ENCODE measurements around the gene MIEF1. TPM values are rescaled to one million over a fixed set of nuclear protein-coding genes. Genes with fewer than 3 reads are reported as not detected.

The MIEF1 gene
- total RNA-seq, 2 experiments from 2014 or later: 48.2 to 51.1 TPM

GRCh38 chr22:39522567-39523300 is 20.6 kb downstream of the MIEF1 start:
- Mint-ChIP-seq H3K9me3 (no peaks in the 10 kb centered on the region), H3K4me3 (peak overlapping the region; percentile 89), H3K36me3 (ENCODE audit: low read depth) (peaks cover 58% of the 10 kb centered on the region), H3K4me1 (ENCODE audit: low read depth) (peaks cover 60% of the 10 kb centered on the region), H3K27ac (peak overlapping the region; percentile 98), H3K27me3 (no peaks in the 10 kb centered on the region)
- no peak for TF ChIP-seq CTCF (IDR thresholded peaks at IDR 0.05)
- POLR2A ChIA-PET: interaction anchor here (0.7 to 17.7 kb wide), 27 partner anchors 3 to 517 kb away, joined by 3 to 234 read pairs (median 4); partner anchors contain the start of genes ATF4, GRAP2, MIEF1 and RPL3
- intact Hi-C loops (cut with micrococcal nuclease): loop anchor here (5.0 kb wide), 1 partner anchor 205 kb away; the partner anchor contains the start of gene RPL3
- CTCF ChIA-PET: interaction anchor here (0.9 to 11.1 kb wide), 4 partner anchors 9 to 26 kb away, joined by 3 to 323 read pairs (median 4); partner anchors contain the start of gene MIEF1
- no peak for ATAC-seq
- peak; percentile 53 for DNase-seq

- no peak for TF ChIP-seq CTCF (IDR thresholded peaks at IDR 0.05)
- intact Hi-C loops (cut with micrococcal nuclease): loop anchor here (2.0 to 5.0 kb wide), 2 partner anchors 19 to 207 kb away; partner anchors contain the start of gene RPL3
- ChIA-PET CTCF (interaction anchor here (1.2 to 11.1 kb wide), 3 partner anchors 11 to 27 kb away, joined by 3 to 323 read pairs (median 30); partner anchors contain the start of gene MIEF1), POLR2A (interaction anchor here (0.5 to 13.6 kb wide), 11 partner anchors 9 to 419 kb away, joined by 3 to 234 read pairs (median 7); partner anchors contain the start of genes ATF4, MIEF1 and RPL3)
- peak overlapping the region; percentile 32 for H3K4me3 Mint-ChIP-seq
- DNase-seq (peak; percentile 12), ATAC-seq (no peak)
- no peaks in the 10 kb centered on the region for H3K9me3 Mint-ChIP-seq
- H3K27ac Mint-ChIP-seq: peak overlapping the region; percentile 62
- peaks cover 62% of the 10 kb centered on the region for H3K4me1 Mint-ChIP-seq (ENCODE audit: low read depth)
- no peaks in the 10 kb centered on the region for H3K27me3 Mint-ChIP-seq
- H3K36me3 Mint-ChIP-seq (ENCODE audit: low read depth): peaks cover 69% of the 10 kb centered on the region
These were observed 22.1 kb downstream of the MIEF1 start for GRCh38 chr22:39524089-39524752.

GRCh38 chr22:39524753-39525657 is 22.9 kb downstream of the MIEF1 start:
- peak overlapping the region; percentile 62 for H3K27ac Mint-ChIP-seq
- H3K4me3 Mint-ChIP-seq: peak overlapping the region; percentile 32
- no peak for TF ChIP-seq CTCF (IDR thresholded peaks at IDR 0.05)
- H3K27me3 Mint-ChIP-seq: no peaks in the 10 kb centered on the region
- POLR2A ChIA-PET: interaction anchor here (0.5 to 13.6 kb wide), 12 partner anchors 10 to 418 kb away, joined by 3 to 234 read pairs (median 6); partner anchors contain the start of genes ATF4, MIEF1 and RPL3
- CTCF ChIA-PET: interaction anchor here (0.8 to 11.1 kb wide), 4 partner anchors 9 to 119 kb away, joined by 3 to 323 read pairs (median 16); partner anchors contain the start of gene MIEF1
- H3K4me1 Mint-ChIP-seq (ENCODE audit: low read depth): peaks cover 70% of the 10 kb centered on the region
- ATAC-seq (no peak), DNase-seq (no peak)
- intact Hi-C loops (cut with micrococcal nuclease): loop anchor here (2.0 to 5.0 kb wide), 2 partner anchors 20 to 208 kb away; partner anchors contain the start of gene RPL3
- H3K9me3 Mint-ChIP-seq: no peaks in the 10 kb centered on the region
- H3K36me3 Mint-ChIP-seq (ENCODE audit: low read depth): peaks cover 75% of the 10 kb centered on the region

- ChIA-PET CTCF (interaction anchor here (0.8 to 11.1 kb wide), 4 partner anchors 9 to 119 kb away, joined by 3 to 323 read pairs (median 16); partner anchors contain the start of gene MIEF1), POLR2A (interaction anchor here (0.8 to 13.6 kb wide), 5 partner anchors 11 to 208 kb away, joined by 3 to 234 read pairs (median 21); partner anchors contain the start of genes ATF4, MIEF1 and RPL3)
- intact Hi-C loops (cut with micrococcal nuclease): loop anchor here (2.0 kb wide), 1 partner anchor 21 kb away; a partner anchor contains a TSS
- H3K9me3 Mint-ChIP-seq: no peaks in the 10 kb centered on the region
- H3K27ac Mint-ChIP-seq: peak overlapping the region; percentile 62
- no peak for ATAC-seq
- peaks cover 76% of the 10 kb centered on the region for H3K36me3 Mint-ChIP-seq (ENCODE audit: low read depth)
- no peaks in the 10 kb centered on the region for H3K27me3 Mint-ChIP-seq
- TF ChIP-seq CTCF (IDR thresholded peaks at IDR 0.05): no peak
- H3K4me3 Mint-ChIP-seq: no peak overlapping the region
- no peak for DNase-seq
- H3K4me1 Mint-ChIP-seq (ENCODE audit: low read depth): peaks cover 75% of the 10 kb centered on the region
These were observed 23.5 kb downstream of the MIEF1 start for GRCh38 chr22:39525658-39525975.

Measured in activated CD8-positive, alpha-beta T cell treated with anti-CD3 and anti-CD28 coated beads for 36 hours (primary cell).